Measurements from ENCODE around the gene TAB2. TPM values are rescaled to one million over a fixed set of nuclear protein-coding genes. Genes with fewer than 3 reads are reported as not detected.

Gene TAB2
- total and polyA plus RNA-seq, 2 of the 8 experiments (the other 6 are each of a cell fraction or from before 2014, with no cell fraction given) = 40.4 to 63.0 TPM

DNA sequence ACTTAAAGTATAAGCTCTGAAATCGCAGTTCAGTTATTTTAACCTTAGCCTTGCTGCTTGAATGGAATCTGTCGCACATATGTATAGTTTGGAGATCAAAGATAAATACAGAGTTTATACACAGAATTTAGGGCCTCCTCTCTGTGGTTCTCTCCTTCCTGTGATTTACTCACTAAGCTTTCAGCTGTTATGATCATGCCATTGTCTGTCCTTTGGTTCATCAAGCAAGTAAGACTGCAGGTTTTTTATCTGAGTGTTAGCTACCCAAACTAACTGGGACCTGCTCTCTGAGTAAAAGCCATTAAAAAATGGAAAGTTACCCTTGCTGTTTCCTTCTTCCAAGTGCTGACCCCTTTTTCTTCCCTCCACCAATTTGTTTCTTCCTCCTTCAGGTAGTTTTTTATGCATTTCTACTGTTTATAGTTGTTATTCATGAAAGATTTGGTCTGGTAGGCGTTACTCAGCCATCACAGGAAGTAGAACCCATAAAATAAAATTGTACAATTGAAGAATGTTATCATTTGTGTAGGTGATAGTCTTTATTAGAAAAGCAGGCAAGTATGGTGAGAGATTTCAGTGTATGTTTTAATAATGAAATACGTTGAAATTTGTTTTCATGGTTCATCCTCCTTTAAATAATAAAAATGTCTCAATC is 48.9 kb downstream of the TAB2 start:
- no peak overlapping the region for H2BK5ac ChIP-seq (ENCODE audit: low read depth, low read length)
- no peak overlapping the region for H4K5ac ChIP-seq (ENCODE audit: insufficient read length, low read depth, low read length)
- H3K18ac ChIP-seq (ENCODE audit: extremely low read depth, low read length) = no peak overlapping the region
- H2AK5ac ChIP-seq (ENCODE audit: low read depth, low read length) = no peak overlapping the region
- no peak overlapping the region for H3K56ac ChIP-seq (replicated peaks; ENCODE audit: insufficient read length, low read depth, low read length)
- peaks cover 1 to 6% of the 10 kb centered on the region in 2 experiments for H4K20me1 ChIP-seq (replicated peaks in 1 of 2; ENCODE audit: control insufficient read depth in 1 of 2, insufficient read depth in 2 of 2, low read length in 2 of 2)
- no peak overlapping the region for H3K4me3 ChIP-seq (ENCODE audit: extremely low read depth in 1 of 4, insufficient read depth in 2 of 4, low read depth in 3 of 4, low read length in 4 of 4)
- no peak overlapping the region for H3K9ac ChIP-seq (replicated peaks in 1 of 4; ENCODE audit: extremely low read depth in 1 of 4, low read depth in 3 of 4, low read length in 3 of 4)
- H4K8ac ChIP-seq (ENCODE audit: extremely low read depth, insufficient read depth, low read length) = no peak overlapping the region
- ChIA-PET CTCF (ENCODE audit: partially characterized antibody) (interaction anchor here (0.8 kb wide), 1 partner anchor 176 kb away, joined by 3 read pairs; no protein-coding TSS in a partner anchor), POLR2A (ENCODE audit: partially characterized antibody) (no interaction called here)
- H3K4me1 ChIP-seq (replicated peaks in 1 of 4; ENCODE audit: control insufficient read depth in 3 of 4, insufficient read depth in 4 of 4, low read length in 3 of 4) = peaks cover 0 to 2% (median 0%) of the 10 kb centered on the region in 4 experiments; a peak in 1 of 7 replicates
- H3K27ac ChIP-seq (ENCODE audit: low read depth, low read length) = no peak overlapping the region
- peaks cover 3% of the 10 kb centered on the region; the same call in 1 of the 2 replicates for H3K79me1 ChIP-seq (ENCODE audit: low read depth, low read length)
- H3K27me3 ChIP-seq (replicated peaks in 1 of 4; ENCODE audit: control insufficient read depth in 3 of 4, extremely low read depth in 1 of 4, insufficient read depth in 3 of 4, low read length in 3 of 4) = no peaks in the 10 kb centered on the region
- no peak overlapping the region for H2AFZ ChIP-seq (ENCODE audit: low read length)
- no peak overlapping the region for H3K14ac ChIP-seq (ENCODE audit: insufficient read length)
- H2BK20ac ChIP-seq (ENCODE audit: low read length) = no peak overlapping the region
- H3K23ac ChIP-seq (ENCODE audit: insufficient read length) = no peak overlapping the region
- peaks cover 10 to 84% of the 10 kb centered on the region in 2 experiments; a peak in 3 of 4 replicates for H3K79me2 ChIP-seq (ENCODE audit: control insufficient read depth in 1 of 2, insufficient read depth in 2 of 2, low read length in 2 of 2)
- DNase-seq (ENCODE audit: low read depth in 1 of 2, low spot score in 2 of 2) = no peak
- WGBS, 2 experiments (ENCODE audit: extremely low coverage in 1 of 2, insufficient coverage in 1 of 2, insufficient read length in 1 of 2, insufficient replicate concordance in 2 of 2, low coverage in 1 of 2, low lambda C conversion rate in 2 of 2, missing lambda C conversion rate in 1 of 2) = 88% methylated on average over 4 of the region's 4 CpGs; no CpG with 5 or more reads in 1 of the 2 experiments
- no peaks in the 10 kb centered on the region for H3K9me3 ChIP-seq (ENCODE audit: insufficient read depth in 2 of 2, low read depth in 1 of 2, low read length in 1 of 2)
- no peak overlapping the region for H2BK120ac ChIP-seq (replicated peaks; ENCODE audit: low read depth, low read length)
- H2BK15ac ChIP-seq (ENCODE audit: low read length) = no peak overlapping the region
- FAIRE-seq = no peak
- H3K4me2 ChIP-seq (ENCODE audit: insufficient read depth in 1 of 2, low read depth in 2 of 2, low read length in 2 of 2) = no peak overlapping the region
- H3K36me3 ChIP-seq (ENCODE audit: control insufficient read depth in 2 of 4, insufficient read depth in 4 of 4, low read length in 3 of 4) = peaks cover 0 to 5% (median 0%) of the 10 kb centered on the region in 4 experiments; a peak in 1 of 8 replicates
- no peak overlapping the region for H2BK12ac ChIP-seq (ENCODE audit: low read depth, low read length)
- no peak overlapping the region for H4K91ac ChIP-seq (replicated peaks; ENCODE audit: insufficient read length, low read length)
- no peaks in the 10 kb centered on the region for H3K23me2 ChIP-seq (ENCODE audit: low read depth, low read length)
- no peak overlapping the region for H3K4ac ChIP-seq (replicated peaks; ENCODE audit: insufficient read length, low read depth, low read length)
- TF ChIP-seq, protein P1, sequence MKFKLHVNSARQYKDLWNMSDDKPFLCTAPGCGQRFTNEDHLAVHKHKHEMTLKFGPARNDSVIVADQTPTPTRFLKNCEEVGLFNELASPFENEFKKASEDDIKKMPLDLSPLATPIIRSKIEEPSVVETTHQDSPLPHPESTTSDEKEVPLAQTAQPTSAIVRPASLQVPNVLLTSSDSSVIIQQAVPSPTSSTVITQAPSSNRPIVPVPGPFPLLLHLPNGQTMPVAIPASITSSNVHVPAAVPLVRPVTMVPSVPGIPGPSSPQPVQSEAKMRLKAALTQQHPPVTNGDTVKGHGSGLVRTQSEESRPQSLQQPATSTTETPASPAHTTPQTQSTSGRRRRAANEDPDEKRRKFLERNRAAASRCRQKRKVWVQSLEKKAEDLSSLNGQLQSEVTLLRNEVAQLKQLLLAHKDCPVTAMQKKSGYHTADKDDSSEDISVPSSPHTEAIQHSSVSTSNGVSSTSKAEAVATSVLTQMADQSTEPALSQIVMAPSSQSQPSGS (IDR thresholded peaks at IDR 0.05; ENCODE audit: low read length) = no peak
- TF ChIP-seq SIRT6 (IDR thresholded peaks at IDR 0.05; ENCODE audit: low read length) (no peak), SIN3A (conservative IDR thresholded peaks at IDR 0.05 in 1 of 2, IDR thresholded peaks at IDR 0.05 in 1 of 2; ENCODE audit: low read depth in 1 of 2, low read length in 2 of 2) (no peak), CBX8 (IDR thresholded peaks at IDR 0.05; ENCODE audit: borderline replicate concordance, low read depth, low read length) (no peak), SP1 (IDR thresholded peaks at IDR 0.05; ENCODE audit: low read depth, low read length) (no peak), FOSL1 (IDR thresholded peaks at IDR 0.05; ENCODE audit: insufficient read depth, low read depth, low read length) (no peak), EP300 (IDR thresholded peaks at IDR 0.05; ENCODE audit: borderline replicate concordance in 1 of 2, low read depth in 2 of 2, low read length in 2 of 2) (no peak), TAF1 (IDR thresholded peaks at IDR 0.05; ENCODE audit: low read depth, low read length) (no peak), CHD1 (IDR thresholded peaks at IDR 0.05; ENCODE audit: low read depth, low read length) (no peak)
- TF ChIP-seq, protein P2, sequence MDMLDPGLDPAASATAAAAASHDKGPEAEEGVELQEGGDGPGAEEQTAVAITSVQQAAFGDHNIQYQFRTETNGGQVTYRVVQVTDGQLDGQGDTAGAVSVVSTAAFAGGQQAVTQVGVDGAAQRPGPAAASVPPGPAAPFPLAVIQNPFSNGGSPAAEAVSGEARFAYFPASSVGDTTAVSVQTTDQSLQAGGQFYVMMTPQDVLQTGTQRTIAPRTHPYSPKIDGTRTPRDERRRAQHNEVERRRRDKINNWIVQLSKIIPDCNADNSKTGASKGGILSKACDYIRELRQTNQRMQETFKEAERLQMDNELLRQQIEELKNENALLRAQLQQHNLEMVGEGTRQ (IDR thresholded peaks at IDR 0.05; ENCODE audit: low read length) = no peak
